Germinal center (tissue), 1 donor: ENCODE measurements around the gene SCN1A.
A peak's percentile ranks its signal among the peaks of the same experiment; 100 is the strongest.

Experiments used
- DNase-seq: peaks from one replicate; pipeline ENCODE4 v3.0.0; 2012; ENCODE audit warnings: mixed read lengths, low spot score

SCN1A gene

DNA sequence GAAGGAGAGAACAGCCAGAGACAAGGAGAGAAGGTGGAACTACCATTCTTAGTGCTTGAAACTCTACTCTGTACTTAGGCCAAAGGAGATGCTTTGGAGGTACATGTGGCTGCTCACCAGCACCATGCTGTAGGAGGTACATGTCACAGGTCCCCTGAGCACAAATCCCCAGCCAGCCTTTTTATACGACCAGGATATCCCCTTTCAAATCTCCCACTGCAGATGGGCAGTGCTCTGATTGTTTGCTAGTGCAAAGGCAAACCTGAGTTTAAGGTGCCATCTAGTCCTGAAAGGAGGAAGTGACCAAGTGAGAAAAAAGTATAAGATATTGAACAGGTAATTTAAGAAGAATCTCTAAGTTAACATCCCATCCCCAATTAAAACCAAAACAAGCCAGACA is 157.2 kb downstream of the SCN1A start:
- no peak for DNase-seq

DNA sequence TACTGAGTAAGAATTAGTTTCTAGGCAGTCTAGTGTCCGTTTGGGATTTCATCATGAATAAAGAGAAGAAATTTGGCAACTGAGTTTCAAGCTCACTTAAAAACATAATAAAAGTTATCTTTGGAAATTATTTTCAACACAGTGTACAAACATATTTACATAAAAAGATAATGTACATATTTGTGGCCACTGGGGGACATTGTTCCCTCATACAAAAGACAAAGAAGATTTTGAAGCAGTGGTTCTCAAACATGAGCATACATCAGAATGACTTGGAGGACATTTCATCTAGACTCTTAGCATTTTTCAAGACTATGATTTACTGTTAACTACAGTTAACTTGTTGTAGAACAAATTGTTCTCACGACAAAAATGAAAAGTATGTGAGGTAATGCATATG is 158.6 kb downstream of the SCN1A start:
- no peak for DNase-seq

DNA sequence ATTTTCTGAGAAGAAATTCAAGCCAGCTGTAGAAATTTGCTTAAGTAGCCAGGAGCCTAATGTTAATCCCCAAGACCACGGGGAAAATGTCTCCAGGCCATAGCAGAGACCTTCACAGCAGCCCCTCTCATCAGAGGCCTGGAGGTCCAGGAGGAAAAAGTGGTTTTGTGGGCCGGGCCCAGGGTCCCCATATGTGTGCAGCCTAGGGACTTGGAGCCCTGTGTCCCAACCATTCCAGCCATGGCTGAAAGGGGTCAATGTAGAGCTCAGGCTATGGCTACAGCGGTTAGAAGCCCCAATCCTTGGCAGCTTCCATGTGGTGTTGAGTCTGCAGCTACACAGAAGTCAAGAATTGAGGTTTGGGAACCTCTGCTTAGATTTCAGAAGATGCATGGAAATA is 160.1 kb downstream of the SCN1A start:
- DNase-seq, result no peak

DNA sequence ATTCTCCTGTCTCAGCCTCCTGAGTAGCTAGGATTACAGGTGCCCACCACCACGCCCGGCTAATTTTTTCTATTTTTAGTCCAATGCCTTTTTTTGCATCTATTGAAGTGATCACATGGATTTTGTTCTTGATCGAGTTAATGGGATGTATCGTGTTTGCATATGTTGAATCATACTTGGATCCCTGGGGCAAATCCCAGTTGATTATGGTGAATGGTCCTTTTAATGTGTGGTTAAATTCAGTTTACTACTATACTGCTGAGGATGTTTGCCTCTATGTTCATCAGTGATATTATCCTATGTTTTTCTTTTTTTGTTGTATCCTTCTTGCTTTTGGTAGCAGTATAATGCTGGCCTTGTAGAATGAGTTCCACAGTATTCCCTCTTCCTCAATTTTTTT is 166.0 kb downstream of the SCN1A start:
- DNase-seq, result no peak

DNA sequence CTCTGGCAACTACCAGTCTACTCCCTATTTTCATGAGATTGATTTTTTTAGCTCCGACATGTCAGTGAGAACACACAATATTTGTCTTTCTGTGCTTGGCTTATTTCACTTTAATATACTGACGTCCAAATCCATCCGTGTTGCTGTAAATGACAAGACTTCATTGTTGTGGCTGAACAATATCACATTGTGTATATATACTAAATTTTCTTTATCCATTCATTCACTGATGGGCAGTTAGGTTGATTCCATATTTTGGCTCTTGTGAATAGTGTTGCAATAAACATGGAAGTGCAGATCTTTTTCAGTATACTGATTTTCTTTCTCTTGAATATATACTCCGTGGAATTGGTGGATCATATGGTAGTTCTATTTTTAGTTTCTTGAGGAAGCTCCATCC is 168.4 kb downstream of the SCN1A start:
- DNase-seq, result no peak

DNA sequence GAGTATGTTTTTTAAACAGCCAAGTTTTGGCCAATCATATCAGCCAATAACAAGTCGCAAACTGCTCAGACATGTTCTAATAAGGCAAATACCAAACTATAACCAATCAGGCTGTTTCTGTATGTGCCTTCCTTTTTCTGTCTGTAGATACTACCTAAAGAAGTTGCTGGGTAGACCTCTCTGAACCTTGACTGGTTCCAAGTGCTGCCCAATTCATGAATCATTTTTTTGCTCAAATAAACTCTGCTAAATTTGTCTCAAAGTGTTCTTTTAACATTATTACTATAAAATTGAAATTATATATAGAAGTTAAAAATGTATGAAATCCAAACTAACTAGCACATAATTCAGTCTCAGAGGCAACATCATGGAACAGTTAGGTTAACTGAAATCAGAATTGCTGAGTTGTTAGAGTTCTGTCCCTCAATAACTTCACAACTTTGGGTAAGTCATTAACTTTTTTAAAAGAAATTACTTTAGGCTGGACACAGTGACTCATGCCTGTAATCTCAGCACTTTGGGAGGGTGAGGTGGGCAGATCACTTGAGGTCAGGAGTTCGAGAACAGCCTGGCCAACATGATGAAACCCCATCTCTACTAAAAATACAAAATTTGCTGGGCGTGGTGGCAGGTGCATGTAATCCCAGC is 169.4 kb downstream of the SCN1A start:
- DNase-seq, result no peak

DNA sequence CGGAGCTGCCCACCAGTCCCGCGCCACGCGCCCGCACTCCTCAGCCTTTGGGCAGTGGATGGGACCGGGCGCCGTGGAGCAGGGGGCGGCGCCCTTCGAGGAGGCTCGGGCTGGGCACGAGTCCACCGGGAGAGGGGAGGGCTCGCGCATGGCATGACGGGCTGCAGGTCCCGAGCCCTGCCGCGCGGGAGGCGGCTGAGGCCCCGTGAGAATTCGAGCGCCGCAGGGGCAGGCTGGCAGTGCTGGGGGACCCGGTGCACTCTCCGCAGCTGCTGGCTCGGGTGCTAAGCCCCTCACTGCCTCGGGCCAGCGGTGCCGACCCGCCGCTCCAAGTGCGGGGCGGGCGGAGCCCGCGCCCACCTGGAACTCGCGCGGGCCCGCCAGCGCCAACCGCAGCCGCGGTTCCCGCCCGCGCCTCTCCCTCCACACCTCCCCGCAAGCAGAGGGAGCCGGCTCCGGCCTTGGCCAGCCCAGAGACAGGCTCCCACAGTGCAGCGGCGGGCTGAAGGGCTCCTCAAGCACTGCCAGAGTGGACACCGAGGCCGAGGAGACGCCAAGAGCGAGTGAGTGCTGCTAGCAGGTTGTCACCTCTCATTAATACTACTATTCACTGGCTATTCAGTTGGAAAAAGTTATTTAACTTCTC is 170.7 kb downstream of the SCN1A start:
- no peak for DNase-seq

DNA sequence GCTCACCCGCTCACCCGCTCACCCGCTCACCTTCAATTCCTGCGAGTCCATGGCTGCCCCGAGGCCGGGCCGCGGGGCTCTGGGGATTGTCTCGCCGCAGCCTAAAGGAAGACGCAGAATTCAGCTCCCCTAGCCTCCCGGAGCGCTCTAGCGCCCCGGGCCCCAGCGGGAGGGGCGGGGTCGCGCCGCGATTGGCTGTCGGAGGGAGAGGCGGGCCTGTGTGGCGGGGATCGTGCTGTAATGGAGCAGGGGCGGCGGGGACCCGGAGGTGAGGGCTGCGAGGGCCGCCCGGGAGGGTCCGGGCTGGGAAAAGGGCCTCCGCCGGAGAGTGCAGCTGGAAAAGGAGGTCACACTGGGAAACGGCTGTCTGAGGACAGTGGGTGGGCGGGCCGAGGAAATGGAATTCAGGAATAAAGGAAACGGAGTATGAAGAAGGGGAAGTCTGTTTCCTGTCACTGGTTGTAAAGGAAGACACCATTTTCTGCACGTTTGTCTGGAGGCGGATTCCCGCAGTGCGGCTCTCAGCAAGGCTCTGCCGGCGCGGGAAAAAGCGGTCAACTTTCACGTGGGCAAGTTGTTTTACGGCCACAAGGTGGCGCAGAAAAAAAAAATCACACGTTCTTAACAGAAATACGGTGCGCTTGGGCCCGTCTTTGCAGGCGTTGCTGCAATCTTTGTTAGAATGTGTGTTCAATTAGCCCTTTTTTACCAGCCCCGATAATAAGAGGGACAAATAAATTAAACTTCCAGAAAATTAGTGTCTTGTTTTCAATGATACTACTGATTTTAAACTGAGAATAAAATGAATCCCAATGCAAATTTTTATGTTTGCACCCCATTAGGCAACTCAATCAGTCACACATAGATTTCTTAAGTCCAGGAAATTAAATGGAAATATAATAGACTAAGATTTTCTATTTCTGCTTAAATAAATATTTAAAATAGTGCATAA is 173.9 kb downstream of the SCN1A start, which contains the start of gene TTC21B:
TTC21B (minus strand) TSS at position 122 of the 952 bp plus-strand sequence; CDS start at position 51, 71 bp downstream.
- peak; percentile 93 for DNase-seq

DNA sequence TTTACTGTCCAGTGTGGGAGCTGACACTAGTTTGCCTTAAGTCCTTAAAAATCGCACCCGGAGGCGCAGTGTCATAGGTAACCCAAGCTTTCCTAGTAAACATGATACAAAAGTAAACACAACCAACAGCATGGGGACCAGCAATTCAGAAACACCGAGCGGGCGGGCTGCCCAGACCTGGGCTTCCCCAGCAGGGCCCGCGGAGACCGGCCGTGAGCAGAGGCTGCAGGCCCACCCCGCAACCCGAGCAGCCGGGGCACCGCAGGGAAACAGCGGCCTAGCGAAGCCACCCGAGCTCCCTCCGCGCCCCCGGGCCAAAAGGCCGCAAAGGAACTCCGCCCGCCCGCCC is 174.5 kb downstream of the SCN1A start:
- DNase-seq, result no peak

DNA sequence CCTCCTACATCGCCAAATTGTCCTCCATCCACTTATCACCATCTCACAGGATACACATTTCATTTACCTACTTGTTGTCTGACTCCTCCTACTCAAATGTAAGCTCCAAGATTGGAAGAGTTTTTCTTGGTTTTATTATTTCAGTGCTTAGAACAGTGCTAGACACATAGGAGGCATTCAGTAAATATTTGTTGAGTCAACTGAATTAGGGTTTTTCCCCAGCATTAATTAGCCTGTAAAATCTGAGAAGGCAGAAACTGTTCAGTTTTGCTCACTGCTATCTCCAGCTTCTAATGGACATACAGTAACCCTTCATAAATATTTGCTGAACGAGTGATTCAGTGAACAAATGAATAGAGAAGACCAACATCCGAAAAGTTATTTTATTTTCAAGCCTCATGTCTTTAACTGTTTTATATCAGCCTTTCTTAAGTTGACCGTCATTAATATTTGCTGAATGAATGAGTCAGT is 175.0 kb downstream of the SCN1A start:
- peak; percentile 1 for DNase-seq

DNA sequence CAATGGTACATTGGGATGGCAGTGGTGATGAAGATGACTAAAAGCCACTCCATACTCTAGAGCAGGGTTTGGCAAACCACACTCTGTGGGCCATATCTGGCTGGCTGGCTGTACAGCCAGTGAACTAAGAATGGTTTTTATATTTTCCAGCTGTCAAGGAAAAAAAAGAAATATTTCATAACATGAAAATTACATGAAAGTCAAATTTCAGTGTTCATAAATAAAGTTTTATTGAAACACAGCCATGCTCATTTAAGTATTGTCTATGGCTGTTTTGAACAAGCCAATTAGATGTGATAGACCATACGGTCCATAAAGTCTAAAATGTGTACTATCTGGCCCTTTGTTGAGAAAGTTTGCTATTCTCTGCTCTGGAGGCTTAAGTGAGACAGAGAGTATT is 175.7 kb downstream of the SCN1A start:
- DNase-seq, result no peak

DNA sequence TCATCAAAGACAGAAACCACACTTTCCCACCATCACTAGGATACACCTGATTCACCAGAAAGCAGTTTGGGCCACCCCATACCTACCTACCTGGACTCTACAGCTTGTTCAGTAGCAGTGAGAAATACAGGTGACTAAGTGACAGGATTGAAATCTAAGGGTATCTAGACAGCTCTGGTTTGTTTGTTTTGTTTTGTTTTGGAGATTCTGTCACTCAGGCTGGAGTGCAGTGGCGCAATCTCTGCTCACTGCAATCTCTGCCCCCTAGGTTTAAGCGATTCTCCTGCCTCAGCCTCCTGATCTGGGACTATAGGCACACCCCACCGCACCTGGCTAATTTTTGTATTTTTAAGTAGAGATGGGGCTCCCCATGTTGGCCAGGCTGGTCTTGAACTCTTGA is 177.4 kb downstream of the SCN1A start:
- DNase-seq, result no peak

DNA sequence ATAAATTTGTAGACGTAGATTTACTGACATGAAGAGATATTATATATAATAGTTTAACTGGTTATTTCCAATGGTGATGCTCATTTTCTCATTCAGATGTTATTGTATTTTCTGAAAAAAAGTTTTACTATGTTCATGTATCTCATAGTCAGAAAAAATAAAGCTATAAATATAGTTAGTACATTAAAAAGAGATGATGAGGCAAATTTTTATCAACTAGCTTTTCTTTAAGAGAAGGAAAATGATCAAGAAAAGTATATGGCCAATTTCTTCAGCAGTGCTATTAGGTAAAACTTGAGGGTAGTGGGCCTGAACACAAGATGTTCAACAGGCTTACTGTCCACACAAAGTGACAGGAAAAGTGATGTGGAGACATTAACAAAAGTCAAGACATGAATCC is 186.0 kb downstream of the SCN1A start:
- no peak for DNase-seq

DNA sequence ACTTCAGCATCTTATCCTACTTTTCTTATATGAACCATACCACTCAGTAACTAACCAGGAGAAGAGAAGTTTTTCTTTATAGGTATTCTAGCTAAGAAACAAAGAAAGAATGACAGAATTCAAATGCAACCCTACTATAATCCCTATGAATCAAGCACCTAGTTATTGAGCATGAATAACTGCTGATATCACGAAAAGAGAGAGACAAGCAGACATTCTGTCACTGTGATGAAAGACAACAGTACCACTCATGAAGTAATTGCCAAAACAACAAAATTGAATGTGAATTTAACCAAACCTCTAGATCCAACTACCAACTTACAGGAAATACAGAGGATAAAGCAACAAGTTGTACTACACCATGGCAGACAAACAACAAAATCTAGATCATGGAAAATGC is 189.6 kb downstream of the SCN1A start:
- DNase-seq, result no peak
